Astrocyte (in vitro differentiated cells and primary cell): Measurements from ENCODE around the gene TRAPPC10. TPM values are rescaled to one million over a fixed set of nuclear protein-coding genes. Genes with fewer than 3 reads are reported as not detected.

Source experiments
- DNase-seq: peaks from one replicate; pipeline ENCODE4 v3.0.0-alpha.2; 2010; ENCODE audit warnings: low read depth
- FAIRE-seq: peaks from 2 replicates; lab custom pipeline; 2011; peaks lifted over from hg19 to GRCh38; lab: Jason Lieb, UNC
- H2AFZ ChIP-seq: 2 replicates; pipeline ENCODE4 v1.6.0; 2012; ENCODE audit warnings: low read depth, low read length, inconsistent platforms
- H3K27ac ChIP-seq: 2 replicates; pipeline ENCODE4 v1.5.1; 2011; ENCODE audit warnings: low read depth, low read length, inconsistent platforms
- H3K27me3 ChIP-seq: 2 replicates; pipeline ENCODE4 v1.6.0; 2011; ENCODE audit warnings: low read length, inconsistent platforms; ENCODE audit not compliant: insufficient read depth
- H3K36me3 ChIP-seq: 2 replicates; pipeline ENCODE4 v1.5.1; 2011; ENCODE audit warnings: low read length, inconsistent platforms; ENCODE audit not compliant: insufficient read depth
- H3K4me1 ChIP-seq: 2 replicates; pipeline ENCODE4 v1.5.1; 2011; ENCODE audit warnings: low read length, inconsistent platforms; ENCODE audit not compliant: insufficient read depth
- H3K4me2 ChIP-seq: 2 replicates; pipeline ENCODE4 v1.6.0; 2012; ENCODE audit warnings: low read length, inconsistent platforms
- H3K4me3 ChIP-seq: 2 replicates; pipeline ENCODE4 v1.5.1; 2011; ENCODE audit warnings: low read depth, mild to moderate bottlenecking, low read length, inconsistent platforms; ENCODE audit not compliant: insufficient read depth
- H3K79me2 ChIP-seq: 2 replicates; pipeline ENCODE4 v1.6.0; 2012; ENCODE audit warnings: mild to moderate bottlenecking, low read length, inconsistent platforms; ENCODE audit not compliant: insufficient read depth
- H3K9ac ChIP-seq: 2 replicates; pipeline ENCODE4 v1.6.0; 2012; ENCODE audit warnings: mild to moderate bottlenecking, low read length, inconsistent platforms
- H3K9me3 ChIP-seq: 2 replicates; pipeline ENCODE4 v1.5.1; 2012; ENCODE audit warnings: low read depth, mild to moderate bottlenecking, low read length, inconsistent platforms; ENCODE audit not compliant: insufficient read depth
- H4K20me1 ChIP-seq: 2 replicates; pipeline ENCODE4 v1.6.0; 2012; ENCODE audit warnings: low read length, inconsistent platforms; ENCODE audit not compliant: insufficient read depth
- H3K27ac Mint-ChIP-seq: one replicate; pipeline ENCODE4 v1.8.0; 2021; ENCODE audit warnings: mild to moderate bottlenecking, mixed read lengths; ENCODE audit not compliant: unreplicated experiment
- H3K27me3 Mint-ChIP-seq: one replicate; pipeline ENCODE4 v1.8.0; 2021; ENCODE audit warnings: low read depth, mixed read lengths; ENCODE audit not compliant: unreplicated experiment
- H3K36me3 Mint-ChIP-seq: one replicate; pipeline ENCODE4 v1.8.0; 2021; ENCODE audit warnings: low read depth, mixed read lengths; ENCODE audit not compliant: unreplicated experiment
- H3K4me1 Mint-ChIP-seq: one replicate; pipeline ENCODE4 v1.8.0; 2021; ENCODE audit warnings: low read depth, mixed read lengths; ENCODE audit not compliant: unreplicated experiment
- H3K4me3 Mint-ChIP-seq: one replicate; pipeline ENCODE4 v1.8.0; 2021; ENCODE audit warnings: mild to moderate bottlenecking, moderate library complexity, mixed read lengths; ENCODE audit not compliant: unreplicated experiment
- H3K9me3 Mint-ChIP-seq: one replicate; pipeline ENCODE4 v1.8.0; 2021; ENCODE audit warnings: mild to moderate bottlenecking, mixed read lengths; ENCODE audit not compliant: unreplicated experiment
- EZH2 ChIP-seq: IDR thresholded peaks from 2 replicates; pipeline ENCODE4 v1.6.1; 2012; ENCODE audit warnings: mild to moderate bottlenecking, low read length, inconsistent platforms; ENCODE audit not compliant: insufficient read depth
- total RNA-seq: library from RNA; stranded (reverse); gene quantifications from 2 replicates; pipeline ENCODE4 v1.2.1, GENCODE V29; 2021
- TF ChIP-seq, protein P1 (sequence below): IDR thresholded peaks from 2 replicates; pipeline ENCODE4 v1.5.1; 2011; ENCODE audit warnings: low read depth, mild to moderate bottlenecking, inconsistent platforms, low read length, moderate library complexity; ENCODE audit not compliant: insufficient read depth

TRAPPC10 gene
- total RNA-seq, 1 donor from 2014 or later, result 45.7 TPM

DNA sequence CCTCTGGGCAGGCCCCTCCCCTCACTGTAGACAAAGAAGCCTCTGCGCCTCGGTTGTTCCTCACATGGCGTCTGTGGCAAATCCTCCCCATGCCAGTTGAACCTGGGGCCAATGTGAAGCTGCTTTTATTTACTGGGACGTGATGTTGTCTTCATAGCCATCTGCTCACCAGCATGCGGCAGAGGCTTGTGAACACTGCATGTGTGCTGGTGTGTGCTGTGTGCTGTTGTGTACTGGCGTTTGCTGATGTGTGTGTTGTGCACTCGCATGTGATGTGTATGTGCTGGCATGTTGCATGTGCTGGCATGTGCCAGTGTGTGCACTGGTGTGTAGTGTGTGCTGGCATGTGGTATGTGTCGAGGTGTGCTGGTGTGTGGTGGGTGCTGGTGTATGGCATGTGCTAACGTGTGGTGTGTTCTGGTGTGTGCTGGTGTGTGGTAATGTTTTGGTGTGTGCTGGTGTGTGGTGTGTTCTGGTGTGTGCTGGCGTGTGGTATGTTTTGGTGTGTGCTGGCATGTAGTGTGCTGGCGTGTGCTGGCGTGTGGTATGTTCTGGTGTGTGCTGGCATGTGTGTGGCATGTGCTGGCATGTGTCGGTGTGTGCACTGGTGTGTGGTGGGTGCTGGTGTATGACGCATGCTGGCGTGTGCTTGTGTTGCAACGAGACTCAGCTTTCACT, 37.2 kb upstream of the TRAPPC10 start:
- H3K79me2 ChIP-seq, result no peaks in the 10 kb centered on the region
- Mint-ChIP-seq H3K4me3 (no peak overlapping the region), H3K27ac (no peak overlapping the region), H3K9me3 (no peaks in the 10 kb centered on the region), H3K4me1 (peaks cover 2% of the 10 kb centered on the region), H3K27me3 (no peaks in the 10 kb centered on the region), H3K36me3 (peaks cover 12% of the 10 kb centered on the region)
- H3K4me1 ChIP-seq, result peaks cover 4% of the 10 kb centered on the region
- DNase-seq (no peak), FAIRE-seq (no peak)
- H3K27me3 ChIP-seq, result no peaks in the 10 kb centered on the region
- no peak overlapping the region for H3K27ac ChIP-seq
- peak overlapping the region; percentile 26 for H3K4me2 ChIP-seq
- H3K36me3 ChIP-seq, result peaks cover 3% of the 10 kb centered on the region
- peaks cover 8% of the 10 kb centered on the region for H4K20me1 ChIP-seq
- no peak overlapping the region for H3K4me3 ChIP-seq
- TF ChIP-seq, protein P1, sequence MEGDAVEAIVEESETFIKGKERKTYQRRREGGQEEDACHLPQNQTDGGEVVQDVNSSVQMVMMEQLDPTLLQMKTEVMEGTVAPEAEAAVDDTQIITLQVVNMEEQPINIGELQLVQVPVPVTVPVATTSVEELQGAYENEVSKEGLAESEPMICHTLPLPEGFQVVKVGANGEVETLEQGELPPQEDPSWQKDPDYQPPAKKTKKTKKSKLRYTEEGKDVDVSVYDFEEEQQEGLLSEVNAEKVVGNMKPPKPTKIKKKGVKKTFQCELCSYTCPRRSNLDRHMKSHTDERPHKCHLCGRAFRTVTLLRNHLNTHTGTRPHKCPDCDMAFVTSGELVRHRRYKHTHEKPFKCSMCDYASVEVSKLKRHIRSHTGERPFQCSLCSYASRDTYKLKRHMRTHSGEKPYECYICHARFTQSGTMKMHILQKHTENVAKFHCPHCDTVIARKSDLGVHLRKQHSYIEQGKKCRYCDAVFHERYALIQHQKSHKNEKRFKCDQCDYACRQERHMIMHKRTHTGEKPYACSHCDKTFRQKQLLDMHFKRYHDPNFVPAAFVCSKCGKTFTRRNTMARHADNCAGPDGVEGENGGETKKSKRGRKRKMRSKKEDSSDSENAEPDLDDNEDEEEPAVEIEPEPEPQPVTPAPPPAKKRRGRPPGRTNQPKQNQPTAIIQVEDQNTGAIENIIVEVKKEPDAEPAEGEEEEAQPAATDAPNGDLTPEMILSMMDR, result no peak
- TF ChIP-seq EZH2, result no peak
- no peak overlapping the region for H3K9ac ChIP-seq
- H3K9me3 ChIP-seq, result no peaks in the 10 kb centered on the region
- no peak overlapping the region for H2AFZ ChIP-seq

DNA sequence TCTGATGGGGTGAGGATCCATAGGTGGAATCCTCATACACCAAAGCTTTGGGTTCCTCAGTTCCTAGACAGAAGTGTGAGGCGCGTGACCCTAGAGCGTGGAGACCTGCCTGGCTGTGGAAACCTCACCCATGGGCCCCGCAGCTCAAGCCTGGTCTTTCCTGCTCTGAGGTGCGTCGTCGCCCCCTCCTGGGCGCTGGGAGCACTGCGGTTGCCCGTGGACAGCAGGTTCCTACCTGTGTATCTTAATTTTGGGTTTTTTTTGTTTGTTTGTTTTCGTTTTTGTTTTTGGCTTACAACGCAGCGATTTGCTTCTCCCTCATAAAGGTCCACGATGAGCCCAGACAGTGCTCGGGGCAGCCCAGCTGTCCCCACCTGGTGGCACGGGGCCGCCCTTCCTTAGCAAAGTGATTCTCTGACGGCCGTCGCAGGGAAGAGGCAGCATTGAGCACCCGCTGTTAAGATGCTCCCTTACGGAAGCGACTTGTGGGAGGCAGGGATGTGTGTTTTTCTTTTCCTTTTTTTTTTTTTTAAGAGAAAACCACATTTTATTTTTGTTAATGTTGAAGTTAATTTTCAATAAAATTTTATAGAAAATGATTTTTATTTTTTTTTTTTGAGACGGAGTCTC, 36.5 kb upstream of the TRAPPC10 start:
- H3K79me2 ChIP-seq, result no peaks in the 10 kb centered on the region
- peaks cover 3% of the 10 kb centered on the region for H3K4me1 Mint-ChIP-seq
- no peak overlapping the region for H3K4me3 ChIP-seq
- peak overlapping the region; percentile 26 for H3K4me2 ChIP-seq
- H3K9ac ChIP-seq, result no peak overlapping the region
- no peaks in the 10 kb centered on the region for H3K9me3 ChIP-seq
- no peaks in the 10 kb centered on the region for H3K27me3 ChIP-seq
- no peaks in the 10 kb centered on the region for H3K9me3 Mint-ChIP-seq
- H2AFZ ChIP-seq, result no peak overlapping the region
- H3K27ac ChIP-seq, result no peak overlapping the region
- H4K20me1 ChIP-seq, result peaks cover 8% of the 10 kb centered on the region
- DNase-seq, result no peak
- no peak overlapping the region for H3K4me3 Mint-ChIP-seq
- H3K27me3 Mint-ChIP-seq, result no peaks in the 10 kb centered on the region
- H3K4me1 ChIP-seq, result peaks cover 4% of the 10 kb centered on the region
- H3K36me3 ChIP-seq, result peaks cover 3% of the 10 kb centered on the region
- peaks cover 12% of the 10 kb centered on the region for H3K36me3 Mint-ChIP-seq
- no peak overlapping the region for H3K27ac Mint-ChIP-seq
- TF ChIP-seq EZH2, result no peak
- TF ChIP-seq, protein P1, result peak; percentile 83
- FAIRE-seq, result no peak

DNA sequence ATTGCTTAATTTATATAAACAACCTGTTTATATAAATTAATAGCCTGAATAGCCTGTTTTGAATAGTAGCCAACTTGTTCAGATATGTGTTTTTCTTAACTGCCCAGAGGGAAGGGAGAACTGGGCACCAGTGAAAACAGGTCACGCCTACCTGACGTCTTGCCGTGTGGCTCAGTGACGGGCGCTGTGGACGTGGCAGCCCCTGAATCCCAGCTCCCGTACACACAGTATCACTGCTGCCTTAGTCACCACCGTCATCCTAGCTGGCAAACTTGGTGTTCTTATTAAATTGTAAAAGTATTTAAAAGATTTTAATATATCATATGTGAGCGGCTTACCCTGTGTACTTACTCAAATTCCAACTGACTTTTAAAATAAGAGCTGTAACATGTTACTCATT, 35.4 kb upstream of the TRAPPC10 start:
- Histone ChIP-seq H4K20me1 (peaks cover 8% of the 10 kb centered on the region), H3K9me3 (no peaks in the 10 kb centered on the region), H3K4me2 (no peak overlapping the region), H3K4me1 (peaks cover 11% of the 10 kb centered on the region), H3K36me3 (peaks cover 3% of the 10 kb centered on the region), H2AFZ (no peak overlapping the region), H3K9ac (no peak overlapping the region), H3K4me3 (no peak overlapping the region), H3K27me3 (no peaks in the 10 kb centered on the region), H3K79me2 (no peaks in the 10 kb centered on the region), H3K27ac (no peak overlapping the region)
- TF ChIP-seq, protein P1, result no peak
- TF ChIP-seq EZH2, result no peak
- no peak overlapping the region for H3K4me3 Mint-ChIP-seq
- H3K9me3 Mint-ChIP-seq, result no peaks in the 10 kb centered on the region
- H3K27me3 Mint-ChIP-seq, result no peaks in the 10 kb centered on the region
- no peak overlapping the region for H3K27ac Mint-ChIP-seq
- FAIRE-seq (no peak), DNase-seq (no peak)
- peaks cover 11% of the 10 kb centered on the region for H3K36me3 Mint-ChIP-seq
- H3K4me1 Mint-ChIP-seq, result peaks cover 7% of the 10 kb centered on the region
